D721Med (cell line): ENCODE results near the gene ZNF697.
"Not testable (repeated sequence)": the region's sequence is repeated elsewhere in the genome, so short reads cannot be mapped to it uniquely, and the experiment has no call there.

Experiments
- DNase-seq: peaks from one replicate; pipeline ENCODE4 v3.0.0; 2011; ENCODE audit warnings: low spot score; ENCODE audit not compliant: insufficient read length
- FAIRE-seq: peaks from 2 replicates; lab custom pipeline; 2011; peaks lifted over from hg19 to GRCh38; lab: Jason Lieb, UNC
- CTCF ChIP-seq: IDR thresholded peaks from 2 replicates; pipeline ENCODE4 v1.5.1; 2012; ENCODE audit warnings: mild to moderate bottlenecking, control low read depth; ENCODE audit not compliant: insufficient read depth; ENCODE audit errors: missing control alignments

ZNF697 gene

DNA sequence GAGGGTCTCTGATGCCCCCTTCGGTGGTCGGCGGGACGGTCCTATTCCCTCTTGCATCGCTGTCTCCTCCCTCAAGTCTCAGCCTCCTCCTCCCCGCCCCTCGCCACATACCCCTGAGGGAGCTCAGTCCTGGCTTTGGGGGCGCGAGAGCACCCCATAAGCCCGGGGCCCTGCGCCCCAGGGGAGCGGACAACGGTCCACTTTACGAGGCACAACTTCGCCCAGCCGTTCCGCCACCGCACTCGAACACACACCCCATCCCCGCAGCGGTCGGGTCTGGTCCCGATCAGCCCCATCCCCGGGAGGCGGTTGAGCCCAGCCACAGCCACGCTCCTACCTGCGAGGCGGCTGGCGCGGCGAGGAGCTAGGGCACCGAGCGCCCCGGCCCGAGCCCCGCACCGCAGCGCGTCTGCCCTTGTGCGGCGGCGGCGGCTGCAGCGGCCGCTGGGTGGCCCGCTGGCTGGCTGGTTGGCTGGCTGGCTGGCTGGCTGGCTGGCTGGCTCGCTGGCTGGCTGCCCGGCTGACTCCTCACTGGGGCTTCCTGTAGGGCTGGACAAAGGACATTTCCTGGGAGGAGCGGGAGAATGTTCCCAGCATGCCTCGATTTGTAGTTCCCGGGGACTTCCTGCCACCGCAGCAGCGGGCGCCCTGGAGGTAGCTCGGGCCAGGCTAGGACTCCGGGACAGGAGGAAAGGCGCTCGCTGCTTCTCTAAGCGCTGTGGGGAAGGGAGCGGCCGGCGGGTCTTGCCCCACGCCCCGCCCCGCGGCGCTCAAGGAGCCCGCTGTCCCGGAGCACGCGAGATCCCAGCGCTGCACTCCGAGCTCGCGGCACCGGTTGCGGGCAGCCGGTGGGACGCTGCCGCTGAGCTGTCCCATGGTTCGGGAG, at the start of gene ZNF697:
TSS of gene ZNF697 (minus strand) at position 533 of the 886 bp plus-strand sequence. CDS start 22,166 bp downstream, outside the sequence.
- FAIRE-seq: no peak
- TF ChIP-seq CTCF: peak; percentile 27
- DNase-seq: peak; percentile 80

DNA sequence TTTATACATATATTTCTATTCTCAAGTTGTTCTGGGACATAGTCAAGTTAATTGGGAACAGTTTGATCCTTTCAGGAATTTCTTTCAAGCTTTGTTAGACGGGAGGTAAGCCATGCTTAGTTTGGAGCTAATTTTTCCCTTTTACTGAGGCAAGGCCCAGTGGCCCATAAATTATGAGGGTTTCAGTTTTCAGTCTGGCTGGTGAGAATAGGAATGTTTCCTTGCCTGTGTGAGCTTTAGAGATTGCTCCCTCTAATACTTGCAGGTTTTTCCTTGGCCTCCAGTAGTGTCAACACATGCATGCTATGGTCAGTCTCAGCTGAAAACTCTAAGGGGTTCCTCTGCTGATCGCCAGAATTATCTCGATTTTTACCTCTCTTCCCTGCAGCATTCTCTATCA, 49.5 kb upstream of the ZNF697 start:
- DNase-seq: no peak
- no peak for TF ChIP-seq CTCF
- FAIRE-seq: no peak

DNA sequence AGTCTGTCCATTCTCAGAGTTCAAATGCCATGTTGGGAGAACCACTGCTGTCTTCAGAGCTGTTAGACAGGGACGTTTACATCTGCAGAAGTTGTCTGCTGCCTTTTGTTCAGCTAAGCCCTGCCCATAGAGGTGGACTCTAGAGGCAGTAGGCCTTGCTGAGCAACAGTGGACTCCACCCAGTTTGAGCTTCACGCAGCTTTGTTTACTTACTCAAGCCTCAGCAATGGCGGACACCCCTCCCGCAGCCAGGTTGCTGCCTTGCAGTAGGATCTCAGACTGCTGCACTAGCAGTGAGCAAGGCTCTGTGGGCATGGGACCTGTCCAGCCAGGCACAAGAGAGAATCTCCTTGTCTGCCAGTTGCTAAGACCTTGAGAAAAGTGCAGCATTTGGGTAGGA, 48.8 kb upstream of the ZNF697 start:
- not testable (repeated sequence) for DNase-seq, FAIRE-seq

DNA sequence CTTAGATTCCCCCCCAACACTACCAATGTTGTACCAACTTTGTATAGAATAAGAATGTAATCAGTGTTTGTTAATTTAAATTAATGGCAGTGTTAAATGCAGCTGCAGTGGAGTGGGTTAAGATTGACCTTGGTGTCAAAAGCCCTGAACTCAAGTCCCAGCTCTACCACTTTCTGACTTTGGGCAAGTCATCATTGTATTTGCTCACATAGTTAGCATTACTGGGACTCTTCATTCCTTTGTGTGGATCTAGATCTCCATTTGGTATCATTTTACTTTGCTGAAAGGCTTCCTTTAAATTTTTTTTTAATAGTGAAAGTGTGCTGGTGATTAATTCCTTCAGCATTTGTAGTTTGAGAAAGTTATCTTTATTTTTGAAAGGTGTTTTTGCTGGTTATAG, 41.4 kb upstream of the ZNF697 start:
- no peak for DNase-seq
- TF ChIP-seq CTCF: no peak
- no peak for FAIRE-seq

DNA sequence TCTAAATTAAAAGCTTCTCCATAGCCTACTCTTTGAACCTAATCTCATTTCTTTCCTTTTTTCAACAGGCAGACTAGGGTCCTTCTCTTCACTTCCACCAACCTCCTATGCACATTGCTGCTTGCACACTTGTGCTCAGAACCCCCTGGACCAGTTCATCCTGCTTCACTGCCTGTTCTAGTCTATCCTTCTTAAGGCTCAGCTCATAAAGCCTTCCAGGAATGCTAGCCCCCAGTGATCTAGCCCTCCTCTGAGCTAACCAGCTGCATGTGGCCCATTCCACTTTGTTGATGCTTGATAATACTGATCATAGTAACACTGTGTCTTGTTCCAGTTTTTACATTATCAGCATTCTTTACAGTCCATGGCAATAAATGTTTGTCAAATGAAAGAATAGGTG, 40.7 kb upstream of the ZNF697 start:
- DNase-seq (no peak), FAIRE-seq (no peak)
- no peak for TF ChIP-seq CTCF

- FAIRE-seq: no peak
- no peak for TF ChIP-seq CTCF
Observed at GRCh38 chr1:119687434-119688079, 39.5 kb upstream of the ZNF697 start.

GRCh38 chr1:119686661-119687060, 38.6 kb upstream of the ZNF697 start:
- no peak for FAIRE-seq
- TF ChIP-seq CTCF: no peak
- DNase-seq: no peak

More at GRCh38 chr1:119687434-119688079, 39.5 kb upstream of the ZNF697 start:
- no peak for DNase-seq
